Small intestine (tissue), 7 donors: Measurements from ENCODE around the gene PSORS1C2. TPM values are rescaled to one million over a fixed set of nuclear protein-coding genes. Genes with fewer than 3 reads are reported as not detected.

Experiments used
- DNase-seq, 2 donors: peaks; one replicate each; pipeline versions ENCODE4 v3.0.0 to v3.0.0-alpha.2; 2013
- FAIRE-seq: peaks from 2 replicates; lab custom pipeline; 2012; peaks lifted over from hg19 to GRCh38; lab: Jason Lieb, UNC
- H3K27ac ChIP-seq, 3 donors: one replicate each; pipeline ENCODE4 v1.5.1; 2013; ENCODE audit warnings: low read length in 2 of 3, mild to moderate bottlenecking in 2 of 3, control low read depth in 1 of 3, inconsistent platforms in 1 of 3, low read depth in 1 of 3, moderate library complexity in 1 of 3
- H3K27me3 ChIP-seq, 3 donors: one replicate each; pipeline ENCODE4 v1.6.1; 2013; ENCODE audit warnings: low read length in 3 of 3, inconsistent platforms in 1 of 3; ENCODE audit not compliant: control insufficient read depth in 3 of 3, insufficient read depth in 3 of 3
- H3K36me3 ChIP-seq, 3 donors: one replicate each; pipeline ENCODE4 v1.6.1; 2013; ENCODE audit warnings: low read length in 3 of 3, inconsistent platforms in 1 of 3, low read depth in 1 of 3, mild to moderate bottlenecking in 1 of 3, moderate library complexity in 1 of 3; ENCODE audit not compliant: control insufficient read depth in 3 of 3, insufficient read depth in 2 of 3
- H3K4me1 ChIP-seq, 3 donors: one replicate each; pipeline ENCODE4 v1.6.1; 2013; ENCODE audit warnings: low read length in 2 of 3, inconsistent platforms in 1 of 3, low read depth in 1 of 3, mild to moderate bottlenecking in 1 of 3, moderate library complexity in 1 of 3; ENCODE audit not compliant: control insufficient read depth in 3 of 3, insufficient read depth in 2 of 3
- H3K4me3 ChIP-seq, 3 donors: one replicate each; pipeline ENCODE4 v1.5.1; 2013; ENCODE audit warnings: low read length in 3 of 3, control low read depth in 1 of 3, inconsistent platforms in 1 of 3, low read depth in 1 of 3, mild to moderate bottlenecking in 1 of 3, moderate library complexity in 1 of 3
- H3K9me3 ChIP-seq, 2 donors: one replicate each; pipeline ENCODE4 v1.6.1; 2013; ENCODE audit warnings: low read depth in 1 of 2, low read length in 1 of 2; ENCODE audit not compliant: control insufficient read depth in 2 of 2, insufficient read depth in 1 of 2
- WGBS, 3 donors: extraction: QIAGEN DNeasy Blood & Tissue Kit; methylation state at CpG; one replicate each; pipeline ENCODE4 v1.1.7; 2013; 5-methylcytosine and 5-hydroxymethylcytosine counted together
- polyA plus RNA-seq, 4 donors: library from polyadenylated mRNA; stranded (reverse) in 3 of 4; unstranded in 1 of 4; fragments of 200-250 nt in 3 of 4; fragments of 120-200 nt in 1 of 4; gene quantifications; one replicate each; pipeline versions ENCODE4 v1.2.1 to v1.2.3, GENCODE V29; 2013
- donor health status: healthy with polysubstance abuse.
- donor health status: control.
- donor health status: control.
- donor health status: Bipolar disorder and iron deficiency.
- donor health status: healthy.

The PSORS1C2 gene
- polyA plus RNA-seq, 4 donors = not detected

GRCh38 chr6:31139599-31139998, 733 bp upstream of the PSORS1C2 start:
- Histone ChIP-seq H3K9me3 (no peaks in the 10 kb centered on the region), H3K36me3 (peaks cover 0 to 18% (median 0%) of the 10 kb centered on the region in 3 donors), H3K27ac (no peak overlapping the region), H3K27me3 (no peaks in the 10 kb centered on the region), H3K4me1 (peaks cover 0 to 9% (median 3%) of the 10 kb centered on the region in 3 donors), H3K4me3 (no peak overlapping the region)
- no peak for DNase-seq
- WGBS, 3 donors = 45 to 67% (median 50%) methylated on average over 4 of the region's 4 CpGs
- no peak for FAIRE-seq

- Histone ChIP-seq H3K4me1 (peaks cover 0 to 6% (median 0%) of the 10 kb centered on the region in 3 donors), H3K4me3 (no peak overlapping the region), H3K27me3 (no peaks in the 10 kb centered on the region), H3K27ac (no peak overlapping the region), H3K9me3 (no peaks in the 10 kb centered on the region), H3K36me3 (no peaks in the 10 kb centered on the region)
- 83 to 91% (median 90%) methylated on average over 10 of the region's 10 CpGs for WGBS, 3 donors
- FAIRE-seq (no peak), DNase-seq (no peak)
These were observed 3.2 kb downstream of the PSORS1C2 start for GRCh38 chr6:31135710-31136109.

GRCh38 chr6:31132806-31133205, 6.1 kb downstream of the PSORS1C2 start:
- no peak for FAIRE-seq
- 77 to 81% (median 80%) methylated on average over 6 of the region's 6 CpGs for WGBS, 3 donors

GRCh38 chr6:31131595-31131994, 7.3 kb downstream of the PSORS1C2 start:
- Histone ChIP-seq H3K9me3 (no peaks in the 10 kb centered on the region), H3K36me3 (no peaks in the 10 kb centered on the region), H3K27me3 (peaks cover 0 to 15% (median 0%) of the 10 kb centered on the region in 3 donors), H3K4me3 (no peak overlapping the region), H3K4me1 (peaks cover 0 to 4% (median under 1%) of the 10 kb centered on the region in 3 donors), H3K27ac (no peak overlapping the region)
- WGBS, 3 donors = 70 to 89% (median 72%) methylated on average over 3 of the region's 3 CpGs
- DNase-seq = no peak
- FAIRE-seq = no peak

More at GRCh38 chr6:31132806-31133205, 6.1 kb downstream of the PSORS1C2 start:
- DNase-seq = no peak
- peaks cover 0 to 3% (median 0%) of the 10 kb centered on the region in 3 donors for H3K4me1 ChIP-seq
- H3K4me3 ChIP-seq = no peak overlapping the region
- H3K27me3 ChIP-seq = peaks cover 0 to 15% (median 0%) of the 10 kb centered on the region in 3 donors
- H3K27ac ChIP-seq = no peak overlapping the region
- H3K9me3 ChIP-seq = no peaks in the 10 kb centered on the region
- no peaks in the 10 kb centered on the region for H3K36me3 ChIP-seq

GRCh38 chr6:31130751-31131150, 8.1 kb downstream of the PSORS1C2 start:
- Histone ChIP-seq H3K4me3 (no peak overlapping the region), H3K4me1 (peaks cover 0 to 4% (median 3%) of the 10 kb centered on the region in 3 donors), H3K27me3 (peaks cover 0 to 15% (median 0%) of the 10 kb centered on the region in 3 donors), H3K9me3 (peaks cover 0 to 3% of the 10 kb centered on the region in 2 donors), H3K27ac (no peak overlapping the region), H3K36me3 (no peaks in the 10 kb centered on the region)
- 89 to 92% (median 91%) methylated on average over 3 of the region's 3 CpGs for WGBS, 3 donors
- FAIRE-seq (no peak), DNase-seq (no peak)

GRCh38 chr6:31129130-31129529, 9.7 kb downstream of the PSORS1C2 start:
- H3K36me3 ChIP-seq = no peaks in the 10 kb centered on the region
- H3K27ac ChIP-seq = no peak overlapping the region
- no peak overlapping the region for H3K4me3 ChIP-seq
- H3K9me3 ChIP-seq = peaks cover 0 to 4% of the 10 kb centered on the region in 2 donors
- peaks cover 0 to 4% (median 3%) of the 10 kb centered on the region in 3 donors for H3K4me1 ChIP-seq
- 37 to 65% (median 65%) methylated on average over 4 of the region's 4 CpGs for WGBS, 3 donors
- DNase-seq (no peak), FAIRE-seq (no peak)
- peaks cover 0 to 15% (median 0%) of the 10 kb centered on the region in 3 donors for H3K27me3 ChIP-seq

- no peak for FAIRE-seq
These were observed 10.7 kb downstream of the PSORS1C2 start for GRCh38 chr6:31128093-31128676.

GRCh38 chr6:31126396-31127175, 12.3 kb downstream of the PSORS1C2 start:
- Histone ChIP-seq H3K27ac (peak overlapping the region in 1 of 3 donors; percentile 78), H3K36me3 (no peaks in the 10 kb centered on the region), H3K9me3 (peaks cover 0 to 4% of the 10 kb centered on the region in 2 donors), H3K27me3 (peaks cover 0 to 15% (median 0%) of the 10 kb centered on the region in 3 donors), H3K4me3 (no peak overlapping the region), H3K4me1 (peaks cover 0 to 4% (median 3%) of the 10 kb centered on the region in 3 donors)
- 26 to 45% (median 37%) methylated on average over 16 of the region's 16 CpGs for WGBS, 3 donors
- DNase-seq (peak; percentile 37 to 60), FAIRE-seq (no peak)

More at GRCh38 chr6:31128093-31128676, 10.7 kb downstream of the PSORS1C2 start:
- Histone ChIP-seq H3K9me3 (peaks cover 0 to 4% of the 10 kb centered on the region in 2 donors), H3K27ac (no peak overlapping the region), H3K27me3 (peaks cover 0 to 15% (median 0%) of the 10 kb centered on the region in 3 donors), H3K36me3 (no peaks in the 10 kb centered on the region), H3K4me3 (no peak overlapping the region), H3K4me1 (peaks cover 0 to 4% (median 3%) of the 10 kb centered on the region in 3 donors)
- peak; percentile 75 to 80 for DNase-seq
- 0 to 4% (median 3%) methylated on average over 8 of the region's 8 CpGs for WGBS, 3 donors
